Measurements from ENCODE around the gene AGPS. TPM values are rescaled to one million over a fixed set of nuclear protein-coding genes. Genes with fewer than 3 reads are reported as not detected.

The AGPS gene
- total and polyA plus RNA-seq, 10 of the 15 experiments (the other 5 are each of a cell fraction or from before 2014, with no cell fraction given), result 7.9 to 54.2 (median 38.7) TPM

GRCh38 chr2:177506998-177507397 is 114.4 kb downstream of the AGPS start:
- CTCF ChIA-PET, result interaction anchor here (0.7 to 3.7 kb wide), 2 partner anchors 16 to 108 kb away, joined by 3 to 21 read pairs; no protein-coding TSS in a partner anchor

More at GRCh38 chr2:177506998-177507397, 114.4 kb downstream of the AGPS start:
- BruUV-seq (replicated peaks), result no TSS peak
- Histone ChIP-seq H3K36me3 (ENCODE audit: control insufficient read depth in 2 of 2, insufficient read depth in 2 of 2, low read length in 1 of 2) (peaks cover 0 to 2% of the 10 kb centered on the region in 2 experiments; a peak in 1 of 4 replicates), H3K27me3 (replicated peaks in 1 of 2; ENCODE audit: control insufficient read depth in 2 of 2, insufficient read depth in 2 of 2, low read length in 1 of 2) (no peaks in the 10 kb centered on the region), H3K27ac (ENCODE audit: control insufficient read depth, insufficient read depth) (no peak overlapping the region), H3K4me3 (no peak overlapping the region), H3K9ac (ENCODE audit: control insufficient read depth, insufficient read depth, low read length) (no peak overlapping the region), H2AFZ (ENCODE audit: control insufficient read depth, low read depth, low read length) (no peak overlapping the region), H3K4me1 (ENCODE audit: control insufficient read depth, insufficient read depth, low read length) (no peaks in the 10 kb centered on the region), H3K4me2 (ENCODE audit: control insufficient read depth, insufficient read depth) (no peak overlapping the region), H3K79me2 (ENCODE audit: control insufficient read depth, insufficient read depth, low read length) (no peaks in the 10 kb centered on the region), H3K9me3 (replicated peaks; ENCODE audit: control insufficient read depth, insufficient read depth, low read length) (no peaks in the 10 kb centered on the region), H4K20me1 (ENCODE audit: control insufficient read depth, insufficient read depth) (no peaks in the 10 kb centered on the region)
- intact Hi-C loops (cut with micrococcal nuclease; ENCODE audit: unreplicated experiment), result no loop called here
- ATAC-seq (no peak), DNase-seq (ENCODE audit: low read depth, low spot score) (no peak), FAIRE-seq (no peak)
- POLR2A ChIA-PET, result no interaction called here
- RAD21 ChIA-PET (ENCODE audit: unreplicated experiment), result no interaction called here
- 94% methylated on average over 2 of the region's 2 CpGs for WGBS (ENCODE audit: insufficient coverage, insufficient replicate concordance, low lambda C conversion rate, missing lambda C conversion rate)
- SMC1A ChIA-PET (ENCODE audit: uncharacterized antibody, unreplicated experiment), result interaction anchor here (0.6 to 1.5 kb wide), 2 partner anchors 17 to 247 kb away, joined by 3 to 5 read pairs; no protein-coding TSS in a partner anchor
- TF ChIP-seq JUNB (IDR thresholded peaks at IDR 0.05) (peak; percentile 71), CEBPZ (IDR thresholded peaks at IDR 0.05; ENCODE audit: low read depth, low read length) (no peak)
- in situ Hi-C loops (cut with MboI), result no loop called here
